GM18511 (cell line): ENCODE measurements around the gene SYAP1.
"Not testable (repeated sequence)": the region's sequence is repeated elsewhere in the genome, so short reads cannot be mapped to it uniquely, and the experiment has no call there.

Source experiments
- ATAC-seq: cut with Tn5 transposase; IDR thresholded peaks from one replicate; pipeline ENCODE4 v1.9.1; 2021; ENCODE audit warnings: mild to moderate bottlenecking, moderate library complexity; ENCODE audit not compliant: unreplicated experiment

The SYAP1 gene

GRCh38 chrX:16719334-16720084 lies at the start of gene SYAP1:
TSS of gene SYAP1 (plus strand) at chrX:16719612. CDS start at chrX:16719725, 113 bp downstream.
- peak; percentile 99 for ATAC-seq

- no peak for ATAC-seq
Measured at GRCh38 chrX:16671005-16671404, 48.4 kb upstream of the SYAP1 start.

- no peak for ATAC-seq
Measured at GRCh38 chrX:16678689-16679088, 40.7 kb upstream of the SYAP1 start.

GRCh38 chrX:16683007-16683664 lies 36.3 kb upstream of the SYAP1 start:
- ATAC-seq: no peak

- no peak for ATAC-seq
Measured at GRCh38 chrX:16687514-16687913, 31.9 kb upstream of the SYAP1 start.

- ATAC-seq: peak; percentile 84
Measured at GRCh38 chrX:16695079-16695676, 24.2 kb upstream of the SYAP1 start.

- no peak for ATAC-seq
Measured at GRCh38 chrX:16696956-16697355, 22.5 kb upstream of the SYAP1 start.

GRCh38 chrX:16699389-16699788 lies 20.0 kb upstream of the SYAP1 start:
- no peak for ATAC-seq

- no peak for ATAC-seq
Measured at GRCh38 chrX:16700734-16701133, 18.7 kb upstream of the SYAP1 start.

GRCh38 chrX:16702700-16703599 lies 16.5 kb upstream of the SYAP1 start:
- ATAC-seq: no peak

GRCh38 chrX:16705370-16705769 lies 14.0 kb upstream of the SYAP1 start:
- ATAC-seq: peak; percentile 18

GRCh38 chrX:16708016-16708415 lies 11.4 kb upstream of the SYAP1 start:
- no peak for ATAC-seq

GRCh38 chrX:16711219-16711811 lies 8.1 kb upstream of the SYAP1 start:
- ATAC-seq: no peak

- peak; percentile 37 for ATAC-seq
Measured at GRCh38 chrX:16711893-16712547, 7.4 kb upstream of the SYAP1 start.

- peak; percentile 83 for ATAC-seq
Measured at GRCh38 chrX:16712548-16713155, 6.8 kb upstream of the SYAP1 start, which contains the start of gene CTPS2. TSS of gene CTPS2 (minus strand) at chrX:16712669. CDS start at chrX:16702902, 9,767 bp downstream.

- no peak for ATAC-seq
Measured at GRCh38 chrX:16714504-16714903, 4.9 kb upstream of the SYAP1 start.

GRCh38 chrX:16715638-16716037 lies 3.8 kb upstream of the SYAP1 start:
- ATAC-seq: not testable (repeated sequence)

- ATAC-seq: not testable (repeated sequence)
Measured at GRCh38 chrX:16716451-16716850, 3.0 kb upstream of the SYAP1 start.

GRCh38 chrX:16718824-16719333 lies 533 bp upstream of the SYAP1 start:
- peak; percentile 38 for ATAC-seq
